Activated naive CD8-positive, alpha-beta T cell treated with anti-CD3 and anti-CD28 coated beads for 36 hours (primary cell): ENCODE measurements around the gene CEP55. TPM values are rescaled to one million over a fixed set of nuclear protein-coding genes. Genes with fewer than 3 reads are reported as not detected.

Experiments used
- total RNA-seq, 2 experiments: library from RNA; stranded (reverse); gene quantifications; one replicate each; pipeline ENCODE4 v1.2.3, GENCODE V29; 2021

CEP55 gene
- total RNA-seq, 2 experiments from 2014 or later = 47.6 to 52.0 TPM

Other genes starting within 250 kb of the CEP55 start
- gene MYOF, start 14.3 kb upstream of the CEP55 start, total RNA-seq = 10 to 100 TPM; 22.1 to 22.8 TPM
- gene FFAR4, start 70.1 kb downstream of the CEP55 start, total RNA-seq = not detected
- not detected for gene RBP4, start 104.6 kb downstream of the CEP55 start, total RNA-seq
- gene PDE6C, start 115.9 kb downstream of the CEP55 start, total RNA-seq = not detected
- gene FRA10AC1, start 206.0 kb downstream of the CEP55 start, total RNA-seq = 10 to 100 TPM; 13.9 to 15.9 TPM